ENCODE measurements around the gene MPI.
A peak's percentile ranks its signal among the peaks of the same experiment; 100 is the strongest.

The MPI gene

GRCh38 chr15:74895830-74896229, 6.0 kb downstream of the MPI start:
- no peak for DNase-seq
- no peaks in the 10 kb centered on the region for H3K27me3 ChIP-seq (ENCODE audit: insufficient read depth, low read depth, severe bottlenecking)
- H3K9me3 ChIP-seq (ENCODE audit: severe bottlenecking): no peaks in the 10 kb centered on the region
- no peak overlapping the region for H3K4me3 ChIP-seq (ENCODE audit: low read depth, low read length)
- no peak overlapping the region for H3K27ac ChIP-seq
- H3K36me3 ChIP-seq: peaks cover 79% of the 10 kb centered on the region
- TF ChIP-seq, protein P1, sequence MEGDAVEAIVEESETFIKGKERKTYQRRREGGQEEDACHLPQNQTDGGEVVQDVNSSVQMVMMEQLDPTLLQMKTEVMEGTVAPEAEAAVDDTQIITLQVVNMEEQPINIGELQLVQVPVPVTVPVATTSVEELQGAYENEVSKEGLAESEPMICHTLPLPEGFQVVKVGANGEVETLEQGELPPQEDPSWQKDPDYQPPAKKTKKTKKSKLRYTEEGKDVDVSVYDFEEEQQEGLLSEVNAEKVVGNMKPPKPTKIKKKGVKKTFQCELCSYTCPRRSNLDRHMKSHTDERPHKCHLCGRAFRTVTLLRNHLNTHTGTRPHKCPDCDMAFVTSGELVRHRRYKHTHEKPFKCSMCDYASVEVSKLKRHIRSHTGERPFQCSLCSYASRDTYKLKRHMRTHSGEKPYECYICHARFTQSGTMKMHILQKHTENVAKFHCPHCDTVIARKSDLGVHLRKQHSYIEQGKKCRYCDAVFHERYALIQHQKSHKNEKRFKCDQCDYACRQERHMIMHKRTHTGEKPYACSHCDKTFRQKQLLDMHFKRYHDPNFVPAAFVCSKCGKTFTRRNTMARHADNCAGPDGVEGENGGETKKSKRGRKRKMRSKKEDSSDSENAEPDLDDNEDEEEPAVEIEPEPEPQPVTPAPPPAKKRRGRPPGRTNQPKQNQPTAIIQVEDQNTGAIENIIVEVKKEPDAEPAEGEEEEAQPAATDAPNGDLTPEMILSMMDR (IDR thresholded peaks at IDR 0.05; ENCODE audit: low read depth, low read length): no peak

DNA sequence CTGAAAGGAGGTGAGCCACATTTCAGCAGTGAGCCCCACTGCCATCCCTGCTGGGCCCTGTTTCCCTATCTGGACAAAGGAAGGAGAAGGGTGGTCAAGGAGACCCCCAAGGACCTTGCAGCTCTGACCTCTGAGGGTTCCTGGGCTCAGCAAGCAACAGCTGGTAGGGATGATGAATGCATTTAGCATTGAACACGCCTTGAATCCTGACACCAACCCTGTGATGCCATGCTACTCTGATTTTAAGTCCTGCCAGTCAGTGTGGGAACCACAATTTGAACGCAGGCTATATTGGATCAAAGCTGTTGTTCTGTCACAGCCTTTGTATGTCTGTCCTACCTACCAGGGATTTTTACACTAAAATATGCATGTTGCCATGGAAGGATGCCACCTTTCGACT, 6.5 kb downstream of the MPI start:
- H3K27ac ChIP-seq: 0 out of 2 replicates have a peak overlapping the region, but pooled peaks have one; percentile 12
- DNase-seq: no peak
- H3K36me3 ChIP-seq: peaks cover 80% of the 10 kb centered on the region
- no peaks in the 10 kb centered on the region for H3K9me3 ChIP-seq (ENCODE audit: severe bottlenecking)
- TF ChIP-seq, protein P1 (IDR thresholded peaks at IDR 0.05; ENCODE audit: low read depth, low read length): no peak
- H3K4me3 ChIP-seq (ENCODE audit: low read depth, low read length): no peak overlapping the region
- H3K27me3 ChIP-seq (ENCODE audit: insufficient read depth, low read depth, severe bottlenecking): no peaks in the 10 kb centered on the region

- Histone ChIP-seq H3K27me3 (ENCODE audit: insufficient read depth, low read depth, severe bottlenecking) (no peaks in the 10 kb centered on the region), H3K9me3 (ENCODE audit: severe bottlenecking) (no peaks in the 10 kb centered on the region), H3K27ac (no peak overlapping the region), H3K4me3 (ENCODE audit: low read depth, low read length) (no peak overlapping the region), H3K36me3 (peaks cover 80% of the 10 kb centered on the region)
- DNase-seq: no peak
- TF ChIP-seq, protein P1 (IDR thresholded peaks at IDR 0.05; ENCODE audit: low read depth, low read length): no peak
Observed at GRCh38 chr15:74897300-74897701, 7.5 kb downstream of the MPI start.

- peak; percentile 54 for DNase-seq
- no peak overlapping the region for H3K27ac ChIP-seq
- no peaks in the 10 kb centered on the region for H3K9me3 ChIP-seq (ENCODE audit: severe bottlenecking)
- H3K36me3 ChIP-seq: peaks cover 92% of the 10 kb centered on the region
- no peak overlapping the region for H3K4me3 ChIP-seq (ENCODE audit: low read depth, low read length)
- H3K27me3 ChIP-seq (ENCODE audit: insufficient read depth, low read depth, severe bottlenecking): no peaks in the 10 kb centered on the region
- TF ChIP-seq, protein P1 (IDR thresholded peaks at IDR 0.05; ENCODE audit: low read depth, low read length): peak; percentile 61
Observed at GRCh38 chr15:74901612-74902063, 11.8 kb downstream of the MPI start.

DNA sequence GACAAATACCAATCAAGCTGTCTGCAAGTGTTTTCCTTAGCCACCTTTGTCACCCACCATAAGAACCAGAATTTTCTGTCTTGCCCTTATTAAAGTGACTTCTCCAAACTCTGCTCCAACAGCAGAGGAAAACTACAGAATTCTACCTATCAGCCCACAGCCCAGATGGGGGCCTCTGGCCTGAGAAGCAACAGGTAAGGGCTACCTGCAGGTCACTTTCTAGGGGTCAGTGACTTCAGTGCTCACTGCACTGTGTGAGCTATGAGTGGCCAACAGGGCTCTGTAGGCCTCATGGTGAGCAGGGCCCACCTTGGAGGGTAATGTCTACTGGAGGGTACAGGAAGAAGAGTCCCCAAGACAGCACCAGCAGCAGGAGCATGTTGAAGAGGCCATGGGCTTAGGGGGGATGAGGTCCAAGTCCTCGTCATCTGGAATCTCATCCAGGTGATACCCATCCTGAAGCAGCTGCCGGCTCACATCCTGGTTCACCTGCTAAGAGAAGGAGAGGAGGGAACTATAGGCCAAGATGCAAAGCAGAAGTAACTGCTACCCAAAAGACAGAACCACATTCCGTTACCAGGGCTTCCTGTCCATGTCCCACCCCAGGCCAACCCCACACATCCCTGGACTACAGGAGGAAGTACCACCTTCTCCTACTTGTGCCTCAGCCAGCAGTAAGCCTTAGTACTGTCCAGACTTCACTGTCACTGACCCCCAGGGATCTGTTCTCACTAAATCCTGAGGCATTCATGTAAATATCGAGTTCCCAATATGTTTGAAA, 12.6 kb downstream of the MPI start:
- Histone ChIP-seq H3K27me3 (ENCODE audit: insufficient read depth, low read depth, severe bottlenecking) (no peaks in the 10 kb centered on the region), H3K9me3 (ENCODE audit: severe bottlenecking) (no peaks in the 10 kb centered on the region), H3K4me3 (ENCODE audit: low read depth, low read length) (no peak overlapping the region), H3K27ac (no peak overlapping the region), H3K36me3 (peaks cover 83% of the 10 kb centered on the region)
- no peak for DNase-seq
- TF ChIP-seq, protein P1 (IDR thresholded peaks at IDR 0.05; ENCODE audit: low read depth, low read length): no peak
